Measurements from ENCODE around the gene ABHD17A. TPM values are rescaled to one million over a fixed set of nuclear protein-coding genes. Genes with fewer than 3 reads are reported as not detected.

Gene ABHD17A
- total RNA-seq, 2 donors from 2014 or later, result 96.8 to 143 TPM

DNA sequence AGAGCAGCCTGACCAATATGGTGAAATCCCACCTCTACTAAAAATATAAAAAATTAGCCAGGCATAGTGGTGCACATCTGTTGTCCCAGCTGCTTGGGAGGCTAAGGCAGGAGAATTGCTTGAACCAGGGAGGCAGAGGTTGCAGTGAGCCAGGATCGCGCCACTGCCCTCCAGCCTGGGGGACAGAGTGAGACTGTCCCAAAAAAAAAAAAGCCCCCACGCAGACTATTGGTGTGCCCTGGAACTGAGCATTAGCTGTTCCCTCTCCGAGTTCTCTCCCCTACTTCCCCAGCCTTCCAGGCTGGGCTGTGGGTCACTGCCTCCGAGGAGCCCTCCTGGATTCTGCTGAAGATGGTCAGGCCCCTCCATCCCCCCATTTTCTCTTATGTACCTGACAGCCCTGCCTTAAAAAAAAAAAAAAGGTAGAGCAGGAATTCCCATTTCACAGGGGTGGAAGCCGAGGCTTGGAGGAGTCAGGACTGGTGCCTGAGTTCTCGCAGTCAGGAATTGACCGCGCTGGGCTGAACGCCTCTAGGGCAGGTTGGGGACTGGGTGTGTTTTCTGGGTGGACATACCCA, 21.8 kb upstream of the ABHD17A start:
- DNase-seq (ENCODE audit: low spot score) (no peak), ATAC-seq (ENCODE audit: insufficient number of reproducible peaks, low FRiP score, low read depth) (no peak)
- Histone ChIP-seq H3K4me3 (no peak overlapping the region), H3K27me3 (replicated peaks; ENCODE audit: insufficient read depth) (no peaks in the 10 kb centered on the region), H3K9me3 (no peaks in the 10 kb centered on the region), H3K36me3 (no peaks in the 10 kb centered on the region), H3K27ac (no peak overlapping the region), H3K4me1 (ENCODE audit: control insufficient read depth in 1 of 2, low read depth in 2 of 2) (peaks cover 9 to 32% of the 10 kb centered on the region in 2 donors)
- TF ChIP-seq, protein P1, sequence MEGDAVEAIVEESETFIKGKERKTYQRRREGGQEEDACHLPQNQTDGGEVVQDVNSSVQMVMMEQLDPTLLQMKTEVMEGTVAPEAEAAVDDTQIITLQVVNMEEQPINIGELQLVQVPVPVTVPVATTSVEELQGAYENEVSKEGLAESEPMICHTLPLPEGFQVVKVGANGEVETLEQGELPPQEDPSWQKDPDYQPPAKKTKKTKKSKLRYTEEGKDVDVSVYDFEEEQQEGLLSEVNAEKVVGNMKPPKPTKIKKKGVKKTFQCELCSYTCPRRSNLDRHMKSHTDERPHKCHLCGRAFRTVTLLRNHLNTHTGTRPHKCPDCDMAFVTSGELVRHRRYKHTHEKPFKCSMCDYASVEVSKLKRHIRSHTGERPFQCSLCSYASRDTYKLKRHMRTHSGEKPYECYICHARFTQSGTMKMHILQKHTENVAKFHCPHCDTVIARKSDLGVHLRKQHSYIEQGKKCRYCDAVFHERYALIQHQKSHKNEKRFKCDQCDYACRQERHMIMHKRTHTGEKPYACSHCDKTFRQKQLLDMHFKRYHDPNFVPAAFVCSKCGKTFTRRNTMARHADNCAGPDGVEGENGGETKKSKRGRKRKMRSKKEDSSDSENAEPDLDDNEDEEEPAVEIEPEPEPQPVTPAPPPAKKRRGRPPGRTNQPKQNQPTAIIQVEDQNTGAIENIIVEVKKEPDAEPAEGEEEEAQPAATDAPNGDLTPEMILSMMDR (IDR thresholded peaks at IDR 0.05), result no peak

DNA sequence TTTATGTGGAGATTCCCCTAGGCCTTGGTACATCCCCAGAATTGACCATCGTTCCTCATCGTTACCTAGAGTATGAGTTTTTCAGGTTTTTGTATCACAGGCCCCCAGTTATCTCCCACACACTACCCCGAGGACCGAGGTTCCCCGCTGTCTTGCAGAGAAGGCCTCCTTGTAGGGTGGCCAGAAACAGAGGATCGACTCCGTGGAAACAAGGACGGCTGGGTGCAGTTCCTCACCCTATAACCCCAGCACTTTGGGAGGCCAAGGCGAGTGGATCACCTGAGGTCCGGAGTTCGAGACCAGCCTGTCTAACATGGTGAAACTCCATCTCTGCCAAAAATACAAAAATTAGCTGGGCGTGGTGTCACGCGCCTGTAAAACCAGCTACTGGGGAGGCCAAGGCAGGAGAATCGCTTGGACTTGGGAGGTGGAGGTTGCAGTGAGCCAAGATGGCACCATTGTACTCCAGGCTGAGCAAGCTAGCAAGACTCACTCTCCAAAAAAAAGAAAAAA, 20.6 kb upstream of the ABHD17A start:
- Histone ChIP-seq H3K27me3 (replicated peaks; ENCODE audit: insufficient read depth) (no peaks in the 10 kb centered on the region), H3K36me3 (no peaks in the 10 kb centered on the region), H3K9me3 (no peaks in the 10 kb centered on the region), H3K4me1 (ENCODE audit: control insufficient read depth in 1 of 2, low read depth in 2 of 2) (peaks cover 9 to 32% of the 10 kb centered on the region in 2 donors), H3K4me3 (peak overlapping the region; percentile 79), H3K27ac (peak overlapping the region; percentile 38 to 80)
- DNase-seq (ENCODE audit: low spot score) (no peak), ATAC-seq (ENCODE audit: insufficient number of reproducible peaks, low FRiP score, low read depth) (no peak)
- TF ChIP-seq, protein P1 (IDR thresholded peaks at IDR 0.05), result no peak

DNA sequence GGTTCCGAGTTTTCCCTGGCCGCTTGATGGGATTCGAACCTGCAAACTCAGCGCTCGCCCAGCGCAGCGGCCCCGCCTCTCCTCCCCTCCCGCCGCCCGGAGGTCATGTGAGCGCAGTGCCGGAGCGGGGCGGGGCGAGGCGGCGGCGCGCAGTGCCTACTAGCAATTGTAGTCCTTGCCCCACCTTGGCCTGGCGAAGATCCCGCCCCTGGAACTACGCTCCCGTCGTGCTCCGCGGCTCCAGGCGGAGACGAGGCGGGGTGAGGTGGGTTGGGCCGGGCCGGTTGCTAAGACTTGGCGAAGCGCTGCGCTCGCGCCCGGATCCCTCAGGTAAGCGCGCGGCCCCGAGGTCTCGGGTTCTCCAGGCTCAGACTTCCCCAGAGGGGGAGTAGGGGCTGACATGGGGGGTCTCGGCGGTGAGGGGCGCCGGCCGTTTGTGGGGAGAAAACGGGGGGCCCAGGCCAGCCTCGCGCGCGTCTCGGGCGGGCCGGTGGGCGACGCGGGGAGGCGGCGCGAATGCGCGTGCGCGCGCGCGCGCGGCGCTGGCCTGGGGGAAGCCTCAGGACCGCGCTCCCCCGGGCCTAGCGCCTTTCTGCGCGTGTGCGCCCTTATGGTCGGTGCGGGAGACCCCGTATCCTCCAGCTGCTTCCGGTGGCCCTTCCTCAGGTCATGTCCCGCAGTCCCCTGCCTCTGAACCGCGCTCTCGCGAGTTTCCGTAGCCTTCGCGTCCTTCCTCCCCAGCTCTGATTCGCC, 20.0 kb upstream of the ABHD17A start, which contains the start of the genes ADAT3 and SCAMP4:
Gene ADAT3, plus strand, starts transcription at position 290 of the 753 bp plus-strand sequence. CDS start 6,649 bp downstream, outside the sequence.
Gene SCAMP4, plus strand, starts transcription at position 290 of the 753 bp plus-strand sequence. CDS start 9,621 bp downstream, outside the sequence.
- H3K36me3 ChIP-seq, result no peaks in the 10 kb centered on the region
- H3K4me3 ChIP-seq, result peak within 1 kb of the TSS; percentile 79
- H3K9me3 ChIP-seq, result no peaks in the 10 kb centered on the region
- H3K4me1 ChIP-seq (ENCODE audit: control insufficient read depth in 1 of 2, low read depth in 2 of 2), result peaks cover 9 to 32% of the 10 kb centered on the region in 2 donors
- peak; percentile 95 for DNase-seq (ENCODE audit: low spot score)
- no peaks in the 10 kb centered on the region for H3K27me3 ChIP-seq (replicated peaks; ENCODE audit: insufficient read depth)
- ATAC-seq (ENCODE audit: insufficient number of reproducible peaks, low FRiP score, low read depth), result peak; percentile 76
- TF ChIP-seq, protein P1 (IDR thresholded peaks at IDR 0.05), result no peak
- H3K27ac ChIP-seq, result peak within 1 kb of the TSS; percentile 65 to 80

DNA sequence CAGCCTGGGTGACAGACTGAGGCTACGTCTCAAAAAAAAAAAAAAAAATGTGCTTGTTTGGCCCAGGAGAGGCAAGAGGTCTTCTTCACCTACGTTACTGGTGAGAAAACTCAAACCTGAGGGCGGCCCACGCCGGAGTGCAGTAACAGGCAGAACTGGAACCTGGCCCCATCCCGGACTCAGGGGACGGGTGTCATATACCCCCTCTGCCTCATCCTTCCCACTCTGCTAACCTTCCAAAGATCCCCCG, 19.5 kb upstream of the ABHD17A start:
- ATAC-seq (ENCODE audit: insufficient number of reproducible peaks, low FRiP score, low read depth), result no peak
- H3K36me3 ChIP-seq, result no peaks in the 10 kb centered on the region
- peak overlapping the region; percentile 65 to 80 for H3K27ac ChIP-seq
- peak overlapping the region; percentile 79 for H3K4me3 ChIP-seq
- TF ChIP-seq, protein P1 (IDR thresholded peaks at IDR 0.05), result no peak
- H3K27me3 ChIP-seq (replicated peaks; ENCODE audit: insufficient read depth), result no peaks in the 10 kb centered on the region
- DNase-seq (ENCODE audit: low spot score), result no peak
- H3K4me1 ChIP-seq (ENCODE audit: control insufficient read depth in 1 of 2, low read depth in 2 of 2), result peaks cover 9 to 32% of the 10 kb centered on the region in 2 donors
- H3K9me3 ChIP-seq, result no peaks in the 10 kb centered on the region

DNA sequence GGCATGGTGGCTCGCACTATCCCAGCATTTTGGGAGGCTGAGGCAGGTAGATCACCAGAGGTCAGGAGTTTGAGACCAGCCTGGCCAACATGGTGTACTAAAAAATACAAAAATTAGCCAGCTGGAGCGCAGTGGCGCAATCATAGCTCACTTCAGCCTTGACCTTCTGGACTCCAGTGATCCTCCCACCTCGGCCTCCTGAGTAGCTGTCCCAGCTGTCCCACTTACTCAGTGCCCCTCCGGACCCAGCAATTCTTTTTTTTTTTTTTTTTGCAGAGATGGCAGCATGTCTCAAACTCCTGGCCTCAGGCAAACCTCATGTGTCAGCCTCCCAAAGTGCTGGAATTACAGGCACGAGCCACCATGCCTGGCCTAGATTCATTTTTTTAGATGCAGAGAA, 17.6 kb upstream of the ABHD17A start:
- H3K27me3 ChIP-seq (replicated peaks; ENCODE audit: insufficient read depth), result no peaks in the 10 kb centered on the region
- H3K27ac ChIP-seq, result peak overlapping the region; percentile 65 to 80
- H3K4me1 ChIP-seq (ENCODE audit: control insufficient read depth in 1 of 2, low read depth in 2 of 2), result peaks cover 9 to 35% of the 10 kb centered on the region in 2 donors
- TF ChIP-seq, protein P1 (IDR thresholded peaks at IDR 0.05), result no peak
- peak overlapping the region; percentile 18 for H3K4me3 ChIP-seq
- ATAC-seq (ENCODE audit: insufficient number of reproducible peaks, low FRiP score, low read depth) (no peak), DNase-seq (ENCODE audit: low spot score) (no peak)
- H3K9me3 ChIP-seq, result no peaks in the 10 kb centered on the region
- no peaks in the 10 kb centered on the region for H3K36me3 ChIP-seq

All from thoracic aorta (tissue), 2 donors.